Adrenal gland (tissue), 12 donors: ENCODE data around the gene THRAP3. TPM values are rescaled to one million over a fixed set of nuclear protein-coding genes. Genes with fewer than 3 reads are reported as not detected.
A peak's percentile ranks its signal among the peaks of the same experiment; 100 is the strongest.

Experiments
- DNase-seq, 7 donors: peaks; one replicate each; pipeline ENCODE4 v3.0.0-alpha.2; 2019 to 2020
- H3K27ac ChIP-seq, 5 donors: fragments of 200-600 bp; sonication (generic) in 4 of 5; 1 replicate in 3 of 5; 2 replicates in 2 of 5; pipeline versions ENCODE4 v1.5.1 to v1.8.0; 2016 to 2020; ENCODE audit warnings: mild to moderate bottlenecking in 1 of 5
- H3K27me3 ChIP-seq: fragments of 200-600 bp; 2 replicates; pipeline ENCODE4 v1.8.0; 2021
- H3K36me3 ChIP-seq, 2 donors: fragments of 200-600 bp; replicated peaks in 1 of 2; 1 replicate in 1 of 2; 2 replicates in 1 of 2; pipeline versions ENCODE4 v1.5.1 to v1.8.0; 2018 to 2022
- H3K4me1 ChIP-seq, 2 donors: fragments of 200-600 bp; replicated peaks in 1 of 2; 1 replicate in 1 of 2; 2 replicates in 1 of 2; pipeline versions ENCODE4 v1.5.1 to v1.8.0; 2018 to 2021
- H3K4me3 ChIP-seq, 4 donors: fragments of 200-600 bp; sonication (generic) in 3 of 4; one replicate each; pipeline ENCODE4 v1.5.1; 2016 to 2018
- H3K9me3 ChIP-seq, 3 donors: fragments of 200-600 bp; sonication (generic) in 1 of 3; replicated peaks in 1 of 3; 1 replicate in 2 of 3; 2 replicates in 1 of 3; pipeline versions ENCODE4 v1.5.1 to v1.8.0; 2016 to 2021
- POLR2A ChIP-seq, 2 donors: fragments of 450-650 bp; IDR thresholded peaks; one replicate each; pipeline ENCODE4 v1.6.1; 2017; ENCODE audit warnings: antibody characterized with exemption in 2 of 2, mild to moderate bottlenecking in 2 of 2, moderate library complexity in 1 of 2
- WGBS, 4 donors: extraction: QIAGEN DNeasy Blood & Tissue Kit in 2 of 4; methylation state at CpG; one replicate each; pipeline versions ENCODE4 v1.1.5 to v1.1.7; 2013 to 2017; 5-methylcytosine and 5-hydroxymethylcytosine counted together
- intact Hi-C, 2 donors: fragments of 100-400 bp; cut with DNase I; formaldehyde crosslinking; loops; one replicate each; pipeline versions ENCODE4 v1.14.1 to v1.15.0; 2022 to 2023
- polyA plus RNA-seq, 3 donors: library from polyadenylated mRNA; stranded (reverse); fragments of 200-250 nt in 2 of 3; fragments of 350-450 nt in 1 of 3; fragmentation: Illumina TruSeq in 1 of 3; extraction: RNeasy Lipid Tissue Mini Kit (QIAGEN cat#74804) in 1 of 3; gene quantifications; one replicate each; pipeline ENCODE4 v1.2.3, GENCODE V29; 2013 to 2014
- total RNA-seq, 9 donors: library from RNA; depleted of rRNA in 4 of 9; stranded (reverse); fragments of >200 nt in 4 of 9; fragments of 120-200 nt in 1 of 9; fragmentation: NEBNext Ultra II Directional in 1 of 9; extraction: Animal tissue kit (Norgen Biotek cat#: 25700) in 1 of 9; gene quantifications; one replicate each; pipeline versions ENCODE4 v1.1.0 to v1.2.4, GENCODE V29; 2013 to 2023
- TF ChIP-seq, protein P1 (sequence below), 6 experiments: fragments of 450-650 bp in 4 of 6; fragments of 200-600 bp in 2 of 6; sonication (generic) in 1 of 6; IDR thresholded peaks; 1 replicate in 5 of 6; 2 replicates in 1 of 6; pipeline versions ENCODE4 v1.5.1 to v1.8.0; 2016 to 2021; ENCODE audit warnings: antibody characterized with exemption in 6 of 6, mild to moderate bottlenecking in 2 of 6, moderate library complexity in 1 of 6
- donor health status: healthy with polysubstance abuse.
- donor health status: Bipolar disorder and iron deficiency.
- donor health status: DM: yes; HTN: yes; CAD: no.
- donor health status: DM: no; HTN: no; CAD: no.
- donor health status: DM: no; HTN: no; CAD: no.
- donor health status: DM: yes; HTN: yes; CAD: no.

The THRAP3 gene
- total and polyA plus RNA-seq, 12 donors, result 34.4 to 120 (median 83.2) TPM

DNA sequence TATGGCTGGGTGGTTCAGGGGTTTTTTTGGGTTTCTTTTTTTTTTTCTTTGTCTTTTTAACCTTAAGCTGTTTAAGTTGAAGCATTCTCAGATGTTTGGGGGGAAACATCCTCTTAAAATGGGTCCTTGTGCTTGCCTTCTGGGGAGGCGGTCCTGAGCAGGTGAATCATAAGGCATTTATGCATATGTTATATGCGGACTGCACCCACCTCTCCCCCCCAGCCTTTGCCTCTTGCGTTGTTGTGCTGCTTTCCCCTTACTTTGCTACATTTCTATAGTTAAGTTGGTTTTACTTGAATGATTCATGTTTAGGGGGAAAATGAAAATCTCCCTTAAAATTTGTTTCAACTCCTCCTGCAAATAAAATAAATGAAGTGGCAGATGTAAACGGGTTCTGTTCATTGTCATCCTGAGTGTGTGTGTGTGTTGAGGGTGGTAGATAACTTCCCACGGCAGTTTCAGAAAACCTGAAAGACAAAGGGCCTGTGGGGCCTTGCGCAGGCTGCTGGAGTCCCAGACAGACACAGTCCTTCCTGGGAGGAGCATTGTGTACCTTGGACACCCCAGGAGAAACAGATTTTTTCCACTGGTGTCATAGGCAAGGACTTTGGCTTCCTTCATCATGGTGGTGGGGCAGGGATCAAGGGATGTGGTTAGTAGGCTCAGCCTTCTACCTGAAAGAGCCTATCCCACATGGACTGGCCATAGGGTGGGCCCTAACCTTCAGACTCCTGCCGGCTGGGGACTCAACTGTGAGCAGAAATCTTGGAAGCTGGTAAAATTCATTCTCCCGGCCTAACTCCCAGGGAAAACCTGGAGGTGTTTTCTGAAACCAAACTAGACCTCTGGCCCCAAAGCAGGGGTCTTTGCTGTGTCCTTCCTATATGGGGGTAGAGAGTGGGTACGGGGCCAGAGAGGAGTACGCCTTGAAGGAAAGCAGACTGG lies 81.0 kb downstream of the THRAP3 start:
- WGBS, 4 donors, result 75 to 83% (median 82%) methylated on average over 8 to 10 of the region's 10 CpGs
- TF ChIP-seq POLR2A (IDR thresholded peaks at IDR 0.05), result no peak
- TF ChIP-seq, protein P1, sequence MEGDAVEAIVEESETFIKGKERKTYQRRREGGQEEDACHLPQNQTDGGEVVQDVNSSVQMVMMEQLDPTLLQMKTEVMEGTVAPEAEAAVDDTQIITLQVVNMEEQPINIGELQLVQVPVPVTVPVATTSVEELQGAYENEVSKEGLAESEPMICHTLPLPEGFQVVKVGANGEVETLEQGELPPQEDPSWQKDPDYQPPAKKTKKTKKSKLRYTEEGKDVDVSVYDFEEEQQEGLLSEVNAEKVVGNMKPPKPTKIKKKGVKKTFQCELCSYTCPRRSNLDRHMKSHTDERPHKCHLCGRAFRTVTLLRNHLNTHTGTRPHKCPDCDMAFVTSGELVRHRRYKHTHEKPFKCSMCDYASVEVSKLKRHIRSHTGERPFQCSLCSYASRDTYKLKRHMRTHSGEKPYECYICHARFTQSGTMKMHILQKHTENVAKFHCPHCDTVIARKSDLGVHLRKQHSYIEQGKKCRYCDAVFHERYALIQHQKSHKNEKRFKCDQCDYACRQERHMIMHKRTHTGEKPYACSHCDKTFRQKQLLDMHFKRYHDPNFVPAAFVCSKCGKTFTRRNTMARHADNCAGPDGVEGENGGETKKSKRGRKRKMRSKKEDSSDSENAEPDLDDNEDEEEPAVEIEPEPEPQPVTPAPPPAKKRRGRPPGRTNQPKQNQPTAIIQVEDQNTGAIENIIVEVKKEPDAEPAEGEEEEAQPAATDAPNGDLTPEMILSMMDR (IDR thresholded peaks at IDR 0.05), result no peak
- Histone ChIP-seq H3K4me1 (peaks cover 7 to 24% of the 10 kb centered on the region in 2 donors), H3K27ac (peak overlapping the region in 2 of 5 donors; percentile 67 to 81), H3K4me3 (no peak overlapping the region), H3K27me3 (no peaks in the 10 kb centered on the region), H3K9me3 (no peaks in the 10 kb centered on the region), H3K36me3 (peaks cover 0 to 47% of the 10 kb centered on the region in 2 donors)
- intact Hi-C loops, result loop anchor here in 1 of 2 donors (10.0 kb wide), 2 partner anchors 60 to 110 kb away; no protein-coding TSS in a partner anchor
- peak in 1 of 7 donors; percentile 51 for DNase-seq

DNA sequence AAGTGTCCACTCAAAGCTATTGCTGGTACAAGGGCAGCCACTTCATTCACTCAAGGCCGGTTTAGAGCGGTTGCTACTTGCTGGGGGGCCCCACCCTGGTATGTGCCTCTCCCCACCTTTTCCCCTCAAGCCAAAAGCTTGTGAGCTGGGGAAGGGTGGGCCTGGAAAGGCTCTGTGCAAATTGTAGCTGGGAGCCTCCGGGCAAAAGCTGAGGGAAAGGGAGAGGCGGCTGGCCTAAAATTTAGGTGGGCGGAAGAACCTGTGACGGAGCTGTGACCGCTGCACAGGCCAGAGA lies 81.6 kb downstream of the THRAP3 start:
- whole genome bisulfite sequencing, 4 donors, result 61 to 70% (median 67%) methylated on average over 3 to 7 of the region's 7 CpGs
- intact Hi-C loops, result loop anchor here in 1 of 2 donors (10.0 kb wide), 2 partner anchors 59 to 109 kb away; no protein-coding TSS in a partner anchor

DNA sequence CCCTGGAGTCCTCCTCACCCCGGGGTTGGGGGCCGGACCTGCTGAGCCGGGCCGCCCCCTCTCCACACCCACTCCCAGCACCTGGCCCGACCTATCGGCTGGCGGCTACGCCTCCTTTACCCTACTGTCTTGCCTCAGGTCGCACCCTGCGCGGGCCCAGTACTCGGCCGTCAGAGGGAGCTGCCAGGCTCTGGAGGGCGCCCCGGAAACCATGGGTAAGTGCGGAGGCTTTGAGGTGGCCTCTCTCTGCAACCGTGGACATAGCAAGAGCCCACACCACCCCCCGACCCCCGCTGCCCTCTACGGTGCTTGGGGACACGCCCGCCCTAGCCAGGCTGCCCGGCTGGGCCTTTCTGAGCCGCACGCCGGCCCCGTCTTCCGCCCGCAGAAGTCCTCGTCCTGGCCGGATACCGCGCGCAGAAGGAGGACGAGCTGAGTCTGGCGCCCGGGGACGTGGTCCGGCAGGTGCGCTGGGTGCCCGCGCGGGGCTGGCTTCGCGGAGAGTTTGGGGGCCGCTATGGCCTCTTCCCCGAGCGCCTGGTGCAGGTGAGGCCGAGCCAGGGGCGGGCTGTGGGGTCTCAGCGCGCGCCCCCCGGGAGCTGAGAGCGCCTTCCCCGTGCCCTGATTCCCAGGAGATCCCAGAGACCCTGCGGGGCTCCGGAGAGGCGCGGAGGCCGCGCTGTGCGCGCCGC lies 82.1 kb downstream of the THRAP3 start, which contains the start of gene SH3D21:
TSS of gene SH3D21 (plus strand) at position 159 of the 692 bp plus-strand sequence. CDS start at position 212, 53 bp downstream.
- Histone ChIP-seq H3K4me3 (peak within 1 kb of the TSS in 3 of 4 donors; percentile 40 to 75 (median 74)), H3K36me3 (peaks cover 0 to 35% of the 10 kb centered on the region in 2 donors), H3K9me3 (no peaks in the 10 kb centered on the region), H3K4me1 (peaks cover 7 to 22% of the 10 kb centered on the region in 2 donors), H3K27ac (peak within 1 kb of the TSS in 4 of 5 donors; percentile 26 to 81 (median 73)), H3K27me3 (no peaks in the 10 kb centered on the region)
- DNase-seq, result peak in 6 of 7 donors; percentile 53 to 74 (median 56)
- intact Hi-C loops, result loop anchor here in 1 of 2 donors (10.0 kb wide), 2 partner anchors 58 to 108 kb away; no protein-coding TSS in a partner anchor
- 2 to 3% (median 2%) methylated on average over 16 to 65 of the region's 65 CpGs; no CpG with 5 or more reads in 1 of the 4 donors for WGBS, 4 donors
- TF ChIP-seq, protein P1 (IDR thresholded peaks at IDR 0.05), result peak in 1 of 6 experiments; percentile 1
- TF ChIP-seq POLR2A (IDR thresholded peaks at IDR 0.05), result no peak

More for the DNA sequence above, 81.6 kb downstream of the THRAP3 start:
- Histone ChIP-seq H3K27ac (peak overlapping the region in 3 of 5 donors; percentile 67 to 81 (median 79)), H3K4me1 (peaks cover 7 to 22% of the 10 kb centered on the region in 2 donors), H3K4me3 (peak overlapping the region in 1 of 4 donors; percentile 74), H3K9me3 (no peaks in the 10 kb centered on the region), H3K36me3 (peaks cover 0 to 40% of the 10 kb centered on the region in 2 donors), H3K27me3 (no peaks in the 10 kb centered on the region)
- TF ChIP-seq, protein P1 (IDR thresholded peaks at IDR 0.05), result no peak
- TF ChIP-seq POLR2A (IDR thresholded peaks at IDR 0.05), result no peak
- DNase-seq, result no peak
